PC-9 (cell line): ENCODE data around the gene INPPL1.

ENCODE experiments used
- CTCF ChIP-seq: fragments of 200-600 bp; sonication (generic); conservative IDR thresholded peaks from 2 replicates; pipeline ENCODE4 v1.6.1; 2017; ENCODE audit warnings: mixed run types, antibody characterized with exemption, mild to moderate bottlenecking, moderate library complexity
- EZH2 ChIP-seq: fragments of 200-600 bp; sonication (generic); IDR thresholded peaks from 2 replicates; pipeline ENCODE4 v1.8.0; 2017; ENCODE audit warnings: antibody characterized with exemption, low read depth

GRCh38 chr11:72234514-72234830 is 9.9 kb downstream of the INPPL1 start:
- no peak for TF ChIP-seq CTCF
- no peak for TF ChIP-seq EZH2
